H54 (cell line): Measurements from ENCODE around the gene SMO.

Source experiments
- DNase-seq: peaks from one replicate; pipeline ENCODE4 v3.0.0; 2011; ENCODE audit warnings: low spot score, mixed read lengths; ENCODE audit not compliant: insufficient read length
- FAIRE-seq: peaks from 3 replicates; lab custom pipeline; 2011; peaks lifted over from hg19 to GRCh38; lab: Jason Lieb, UNC
- POLR2A ChIP-seq: IDR thresholded peaks from 2 replicates; pipeline ENCODE4 v1.6.1; 2011; ENCODE audit warnings: low read depth, mild to moderate bottlenecking, low read length

The SMO gene

GRCh38 chr7:129256221-129256620 lies 67.8 kb downstream of the SMO start:
- DNase-seq (no peak), FAIRE-seq (no peak)
- TF ChIP-seq POLR2A = no peak

- TF ChIP-seq POLR2A = no peak
- DNase-seq = no peak
- no peak for FAIRE-seq
Measured at GRCh38 chr7:129257168-129257567, 68.7 kb downstream of the SMO start.

- TF ChIP-seq POLR2A = no peak
- DNase-seq (no peak), FAIRE-seq (no peak)
Measured at GRCh38 chr7:129258649-129259389, 70.4 kb downstream of the SMO start.

DNA sequence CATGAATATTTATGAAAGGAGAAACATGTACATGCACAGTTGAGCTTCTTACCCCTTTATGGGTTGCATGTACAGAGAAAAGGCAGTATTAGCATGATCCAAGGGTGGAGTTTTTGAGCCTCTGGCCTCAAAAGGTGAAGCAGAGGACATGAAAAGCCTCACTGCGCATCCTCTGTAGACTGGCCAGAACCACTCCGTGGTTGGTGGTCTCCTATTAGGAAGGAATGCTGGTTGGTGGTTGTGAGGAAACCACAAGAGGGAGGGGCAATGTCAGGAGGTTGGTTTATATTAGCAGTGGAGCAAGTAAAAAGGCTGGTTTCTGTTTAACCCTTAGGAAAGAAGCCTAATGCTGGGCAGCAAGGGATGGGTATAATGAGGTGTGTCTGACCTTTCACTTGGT lies 73.9 kb downstream of the SMO start:
- no peak for DNase-seq
- no peak for TF ChIP-seq POLR2A
- no peak for FAIRE-seq
